Measurements from ENCODE around the gene NEMP1. TPM values are rescaled to one million over a fixed set of nuclear protein-coding genes. Genes with fewer than 3 reads are reported as not detected.

NEMP1 gene
- polyA plus RNA-seq, 1 donor (not counting 4 experiments of a cell fraction or from before 2014, with no cell fraction given) = 18.6 TPM

GRCh38 chr12:57046947-57047890, 31.4 kb downstream of the NEMP1 start:
- Histone ChIP-seq H3K27ac (ENCODE audit: control insufficient read depth, insufficient read depth, low read length) (no peak overlapping the region), H3K79me2 (ENCODE audit: control insufficient read depth, insufficient read depth, low read length) (no peaks in the 10 kb centered on the region), H3K27me3 (ENCODE audit: control insufficient read depth, extremely low read depth, insufficient read depth, low read length) (peaks cover 20% of the 10 kb centered on the region), H3K4me1 (ENCODE audit: control insufficient read depth, extremely low read depth, insufficient read depth, low read length) (no peaks in the 10 kb centered on the region), H2AFZ (ENCODE audit: control insufficient read depth, low read length) (no peak overlapping the region), H3K36me3 (ENCODE audit: control insufficient read depth in 2 of 2, extremely low read depth in 1 of 2, insufficient read depth in 2 of 2, low read length in 2 of 2) (no peaks in the 10 kb centered on the region), H3K4me2 (ENCODE audit: control insufficient read depth, extremely low read depth, insufficient read depth, low read depth, low read length) (no peak overlapping the region), H3K4me3 (ENCODE audit: control insufficient read depth in 2 of 3, extremely low read depth in 1 of 3, insufficient read depth in 2 of 3, low read depth in 1 of 3, low read length in 3 of 3) (no peak overlapping the region), H3K9me3 (ENCODE audit: control insufficient read depth, low read depth, low read length) (no peaks in the 10 kb centered on the region), H3K9me1 (ENCODE audit: control insufficient read depth, extremely low read depth, insufficient read depth, low read length) (no peaks in the 10 kb centered on the region), H3K9ac (ENCODE audit: control insufficient read depth, extremely low read depth, insufficient read depth, low read length) (no peak overlapping the region), H4K20me1 (ENCODE audit: control insufficient read depth, extremely low read depth, insufficient read depth, low read length) (no peaks in the 10 kb centered on the region)
- dilution Hi-C loops (cut with MboI; ENCODE audit: extremely low pct_ligation_motif_present, low sequenced_read_pairs) = no loop called here
- DNase-seq (ENCODE audit: low read depth, low spot score) (no peak), FAIRE-seq (no peak)
- TF ChIP-seq EZH2 (IDR thresholded peaks at IDR 0.05; ENCODE audit: low read length) = no peak
- TF ChIP-seq, protein P1, sequence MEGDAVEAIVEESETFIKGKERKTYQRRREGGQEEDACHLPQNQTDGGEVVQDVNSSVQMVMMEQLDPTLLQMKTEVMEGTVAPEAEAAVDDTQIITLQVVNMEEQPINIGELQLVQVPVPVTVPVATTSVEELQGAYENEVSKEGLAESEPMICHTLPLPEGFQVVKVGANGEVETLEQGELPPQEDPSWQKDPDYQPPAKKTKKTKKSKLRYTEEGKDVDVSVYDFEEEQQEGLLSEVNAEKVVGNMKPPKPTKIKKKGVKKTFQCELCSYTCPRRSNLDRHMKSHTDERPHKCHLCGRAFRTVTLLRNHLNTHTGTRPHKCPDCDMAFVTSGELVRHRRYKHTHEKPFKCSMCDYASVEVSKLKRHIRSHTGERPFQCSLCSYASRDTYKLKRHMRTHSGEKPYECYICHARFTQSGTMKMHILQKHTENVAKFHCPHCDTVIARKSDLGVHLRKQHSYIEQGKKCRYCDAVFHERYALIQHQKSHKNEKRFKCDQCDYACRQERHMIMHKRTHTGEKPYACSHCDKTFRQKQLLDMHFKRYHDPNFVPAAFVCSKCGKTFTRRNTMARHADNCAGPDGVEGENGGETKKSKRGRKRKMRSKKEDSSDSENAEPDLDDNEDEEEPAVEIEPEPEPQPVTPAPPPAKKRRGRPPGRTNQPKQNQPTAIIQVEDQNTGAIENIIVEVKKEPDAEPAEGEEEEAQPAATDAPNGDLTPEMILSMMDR (optimal IDR thresholded peaks at IDR 0.05 in 1 of 3, IDR thresholded peaks at IDR 0.05 in 1 of 3, conservative IDR thresholded peaks at IDR 0.05 in 1 of 3; ENCODE audit: extremely low read depth in 1 of 3, insufficient read depth in 2 of 3, low read length in 3 of 3) = no peak

DNA sequence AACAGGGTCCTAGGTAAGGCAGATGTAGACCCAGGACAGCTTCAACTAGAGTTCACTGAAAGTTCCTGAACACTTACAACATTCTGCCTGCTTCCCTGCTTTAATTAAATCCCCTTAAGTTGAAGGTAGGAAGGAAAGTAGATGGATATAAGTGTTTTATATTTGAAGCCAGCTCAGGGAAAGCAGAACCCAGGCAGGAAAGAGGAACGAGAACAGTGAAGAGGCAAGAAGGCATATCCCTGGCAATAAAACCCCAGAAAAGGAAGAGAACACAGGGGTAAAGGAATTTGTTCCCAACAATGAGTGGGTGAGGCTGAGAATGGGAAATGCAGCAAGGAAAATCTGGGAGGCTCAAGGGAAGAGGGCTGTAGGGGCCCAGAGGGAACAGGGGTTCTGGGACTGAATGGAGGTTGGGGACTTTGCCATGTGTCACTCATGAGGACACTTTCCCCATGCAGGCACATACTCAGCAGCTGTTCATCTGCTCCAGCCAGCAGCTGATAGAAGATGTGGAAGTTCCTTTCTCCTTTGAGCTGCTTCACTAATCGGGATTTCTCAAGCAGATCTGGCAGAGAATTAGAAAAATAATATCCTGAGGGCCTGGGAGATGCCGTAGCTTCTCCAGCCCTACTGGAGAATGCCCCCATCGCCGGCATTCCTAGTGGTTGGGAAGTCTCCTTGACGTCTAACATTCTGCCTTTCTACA, 32.4 kb downstream of the NEMP1 start:
- dilution Hi-C loops (cut with MboI; ENCODE audit: extremely low pct_ligation_motif_present, low sequenced_read_pairs) = no loop called here

More for the DNA sequence above, 32.4 kb downstream of the NEMP1 start:
- H3K79me2 ChIP-seq (ENCODE audit: control insufficient read depth, insufficient read depth, low read length) = no peaks in the 10 kb centered on the region
- no peaks in the 10 kb centered on the region for H3K9me3 ChIP-seq (ENCODE audit: control insufficient read depth, low read depth, low read length)
- no peak overlapping the region for H3K4me2 ChIP-seq (ENCODE audit: control insufficient read depth, extremely low read depth, insufficient read depth, low read depth, low read length)
- H3K4me3 ChIP-seq (ENCODE audit: control insufficient read depth in 2 of 3, extremely low read depth in 1 of 3, insufficient read depth in 2 of 3, low read depth in 1 of 3, low read length in 3 of 3) = no peak overlapping the region
- DNase-seq (ENCODE audit: low read depth, low spot score) (no peak), FAIRE-seq (no peak)
- peaks cover 23% of the 10 kb centered on the region for H3K27me3 ChIP-seq (ENCODE audit: control insufficient read depth, extremely low read depth, insufficient read depth, low read length)
- H2AFZ ChIP-seq (ENCODE audit: control insufficient read depth, low read length) = no peak overlapping the region
- no peak overlapping the region for H3K27ac ChIP-seq (ENCODE audit: control insufficient read depth, insufficient read depth, low read length)
- H3K36me3 ChIP-seq (ENCODE audit: control insufficient read depth in 2 of 2, extremely low read depth in 1 of 2, insufficient read depth in 2 of 2, low read length in 2 of 2) = no peaks in the 10 kb centered on the region
- no peaks in the 10 kb centered on the region for H3K9me1 ChIP-seq (ENCODE audit: control insufficient read depth, extremely low read depth, insufficient read depth, low read length)
- H4K20me1 ChIP-seq (ENCODE audit: control insufficient read depth, extremely low read depth, insufficient read depth, low read length) = no peaks in the 10 kb centered on the region
- H3K4me1 ChIP-seq (ENCODE audit: control insufficient read depth, extremely low read depth, insufficient read depth, low read length) = no peaks in the 10 kb centered on the region
- TF ChIP-seq, protein P1 (optimal IDR thresholded peaks at IDR 0.05 in 1 of 3, IDR thresholded peaks at IDR 0.05 in 1 of 3, conservative IDR thresholded peaks at IDR 0.05 in 1 of 3; ENCODE audit: extremely low read depth in 1 of 3, insufficient read depth in 2 of 3, low read length in 3 of 3) = no peak
- no peak for TF ChIP-seq EZH2 (IDR thresholded peaks at IDR 0.05; ENCODE audit: low read length)
- H3K9ac ChIP-seq (ENCODE audit: control insufficient read depth, extremely low read depth, insufficient read depth, low read length) = no peak overlapping the region
